GM18907 (cell line): ENCODE results near the gene AIFM2.

Experiments
- ATAC-seq: cut with Tn5 transposase; IDR thresholded peaks from one replicate; pipeline ENCODE4 v1.9.1; 2021; ENCODE audit warnings: mild to moderate bottlenecking, moderate library complexity; ENCODE audit not compliant: unreplicated experiment

AIFM2 gene

DNA sequence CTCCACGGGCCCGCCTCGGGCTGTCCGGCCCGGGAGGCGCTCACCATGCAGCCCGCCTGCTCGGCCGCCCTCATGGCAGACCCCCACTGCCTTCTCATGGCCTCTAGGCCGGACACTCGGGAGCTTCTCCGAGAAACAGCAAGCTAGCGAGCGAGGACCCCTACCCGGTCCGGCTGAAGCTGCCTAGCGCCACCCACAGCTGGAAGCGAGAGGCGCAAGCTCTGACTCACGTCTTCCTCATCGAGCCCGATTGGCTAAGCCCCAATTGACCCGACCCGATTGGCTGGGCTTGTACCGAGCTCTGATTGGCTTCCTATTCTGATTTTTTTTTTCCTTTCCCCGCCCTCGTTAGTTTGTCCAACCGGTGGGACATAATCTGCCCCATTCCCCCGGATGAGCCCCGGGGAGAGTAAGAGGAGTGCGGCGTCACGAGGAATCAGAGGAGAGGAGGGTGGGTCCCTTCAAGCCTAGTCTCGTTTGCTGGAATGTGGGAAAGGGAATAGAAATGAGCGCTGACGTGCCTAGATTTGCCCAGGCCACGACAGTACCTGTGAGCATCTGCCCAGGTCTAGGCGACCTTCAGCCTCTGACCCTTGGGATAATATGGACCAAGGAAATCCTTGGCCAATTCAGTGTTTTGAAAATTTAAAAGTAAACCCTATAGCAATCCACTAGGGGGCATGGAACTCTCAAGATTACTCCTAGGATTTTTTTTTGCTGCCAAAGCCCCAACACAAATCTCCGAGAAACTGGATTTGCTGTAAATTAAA is 14.0 kb upstream of the AIFM2 start, which contains the start of gene TYSND1:
Gene TYSND1, minus strand, starts transcription at position 212 of the 770 bp plus-strand sequence. Its CDS starts 114 bp downstream, at position 98.
- peak; percentile 95 for ATAC-seq

DNA sequence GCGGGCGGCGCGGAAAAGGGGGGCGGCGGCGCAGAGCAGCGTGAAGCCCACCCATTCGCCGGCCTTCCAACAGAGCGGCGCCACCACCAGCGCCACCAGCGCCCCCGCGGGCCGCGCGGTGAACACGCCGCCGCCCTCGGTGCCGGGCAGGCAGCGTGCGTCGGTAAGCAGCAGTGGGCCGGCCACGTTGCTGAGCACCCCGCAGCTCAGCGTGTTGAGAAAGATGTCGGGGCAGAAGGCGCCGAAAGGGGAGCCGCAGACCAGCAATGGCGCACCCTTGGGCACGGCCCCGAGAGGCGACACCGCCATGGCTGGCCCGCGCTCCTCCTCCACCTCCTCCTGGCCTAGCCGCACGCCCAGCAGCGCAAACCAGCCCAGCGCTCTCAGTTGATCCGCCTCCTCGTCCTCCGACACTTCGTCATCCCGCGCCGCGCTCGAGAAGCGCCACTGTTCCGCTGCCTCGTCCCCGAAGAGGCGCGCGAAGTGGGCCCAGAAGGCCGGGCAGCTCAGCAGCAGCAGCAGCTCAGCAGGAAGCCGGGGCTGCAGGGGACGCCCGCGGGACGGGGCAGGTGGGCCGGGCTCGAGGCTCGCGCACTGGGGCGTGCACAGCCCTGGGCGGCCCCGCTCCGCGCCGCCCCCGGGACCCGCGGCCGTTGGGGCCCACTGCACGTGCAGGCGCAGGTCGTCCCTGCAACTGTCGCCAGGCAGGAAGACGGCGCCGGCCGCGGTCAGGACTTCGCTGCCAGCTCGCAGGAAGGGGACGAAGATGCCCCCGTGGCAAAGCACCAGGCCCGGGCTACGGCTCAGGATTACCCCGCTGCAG is 13.3 kb upstream of the AIFM2 start:
- ATAC-seq: peak; percentile 60

DNA sequence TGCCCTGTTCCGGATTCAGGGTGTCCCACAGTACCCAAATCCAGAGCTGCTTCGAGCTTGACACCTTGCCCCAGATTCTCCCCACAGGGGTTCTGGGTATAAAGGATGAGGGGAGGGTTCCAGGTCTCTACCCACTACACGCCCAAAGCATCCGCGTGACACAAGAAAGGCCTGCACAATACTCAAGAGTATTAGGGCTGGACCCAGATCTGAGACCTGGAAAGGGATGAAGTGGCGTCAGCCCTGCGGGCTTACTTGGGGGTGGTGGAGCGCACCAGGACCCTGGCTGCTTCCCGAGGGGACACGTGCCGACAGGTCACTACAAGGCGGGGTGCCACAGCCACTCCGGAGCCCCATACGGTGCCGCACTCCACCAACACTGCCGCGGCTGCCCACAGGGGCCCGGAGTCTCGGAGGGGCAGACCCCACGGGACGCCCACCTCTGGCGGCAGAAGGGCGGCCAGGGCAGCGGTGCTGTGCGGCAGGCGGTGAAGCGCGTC is 12.6 kb upstream of the AIFM2 start:
- ATAC-seq: peak; percentile 11

DNA sequence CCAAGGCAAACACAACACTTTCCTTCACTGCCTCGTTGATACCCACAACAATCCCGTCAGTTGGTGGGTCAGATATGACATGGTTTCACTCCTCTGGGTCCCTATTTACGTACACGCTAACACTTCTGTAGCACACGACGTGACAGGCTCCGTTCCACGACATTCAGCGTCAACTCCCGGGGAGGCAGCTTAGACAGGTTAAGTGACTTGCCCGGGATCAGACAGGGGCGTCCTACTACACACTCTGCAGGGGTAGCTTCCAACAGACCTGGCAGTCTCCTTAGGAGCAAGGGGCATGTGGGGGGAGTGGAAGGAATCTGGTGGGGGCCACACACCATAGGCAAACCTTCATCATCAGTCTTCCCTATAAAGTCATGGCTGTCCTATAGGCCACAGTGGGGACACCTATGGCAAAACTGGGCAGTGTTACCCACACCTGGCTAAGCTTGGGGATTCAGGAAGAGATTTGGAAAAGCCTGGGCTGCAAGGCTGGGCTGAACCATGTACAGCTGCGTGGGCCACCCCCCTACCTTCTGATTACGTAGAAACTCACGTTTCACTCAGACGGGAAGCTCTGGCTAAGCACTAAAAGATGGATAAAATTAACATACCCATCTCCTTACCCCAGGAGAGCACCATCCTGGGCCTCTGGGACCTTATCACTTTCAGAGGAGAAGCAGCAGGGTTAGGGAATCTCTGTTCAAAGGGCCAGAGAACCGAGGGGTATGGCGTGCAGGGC is 11.9 kb upstream of the AIFM2 start:
- ATAC-seq: no peak

DNA sequence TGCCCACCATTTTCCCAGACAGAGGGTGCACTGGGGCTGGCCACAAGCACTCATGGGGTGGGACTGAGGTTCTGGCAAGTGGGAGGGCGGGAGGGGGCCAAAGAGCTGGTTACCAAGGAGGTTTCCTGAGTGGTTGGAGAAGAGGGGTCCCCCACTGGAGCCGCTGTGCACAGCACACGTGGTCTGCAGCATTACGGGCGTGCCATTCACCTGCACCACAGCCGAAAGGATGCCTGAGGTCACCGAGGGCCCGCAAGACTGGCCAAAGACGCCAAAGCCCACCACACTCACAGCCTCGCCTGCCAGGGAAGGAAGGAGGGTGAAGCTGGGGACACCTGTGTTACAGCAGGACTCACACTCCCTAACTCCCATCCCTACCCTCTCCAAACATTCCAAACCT is 9.9 kb upstream of the AIFM2 start:
- ATAC-seq: no peak

DNA sequence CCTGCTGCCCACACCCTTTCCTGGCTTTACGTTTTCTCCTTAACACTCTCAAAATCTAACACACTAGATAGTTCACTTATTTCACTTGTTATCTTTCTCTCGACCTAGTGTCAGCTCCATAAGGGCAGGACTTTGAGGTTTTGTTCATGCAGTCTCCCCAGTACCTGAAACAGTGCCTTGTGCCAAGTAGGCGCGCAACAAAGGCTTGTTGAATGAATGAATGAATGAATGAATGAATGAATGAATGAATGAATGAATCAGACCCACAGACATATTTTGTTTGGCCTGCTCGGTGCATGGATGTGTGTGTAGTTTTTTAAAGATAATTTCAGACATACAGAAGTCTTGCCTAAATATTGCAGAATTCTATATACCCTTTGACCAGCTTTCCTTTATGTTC is 7.7 kb upstream of the AIFM2 start:
- ATAC-seq: no peak

DNA sequence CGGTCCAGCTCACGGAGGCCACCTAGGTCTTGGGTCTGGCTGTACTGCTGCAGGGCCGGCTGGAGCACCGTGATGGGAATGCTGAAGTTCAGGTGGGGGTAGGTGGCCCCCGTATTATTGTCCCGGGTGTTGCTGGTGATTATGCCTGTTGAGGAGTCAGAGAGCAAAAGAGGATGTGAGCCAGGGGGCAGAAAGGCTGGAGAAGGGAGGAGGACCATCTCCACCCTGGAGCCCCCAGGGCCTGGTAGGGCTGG is 7.3 kb upstream of the AIFM2 start:
- ATAC-seq: no peak

DNA sequence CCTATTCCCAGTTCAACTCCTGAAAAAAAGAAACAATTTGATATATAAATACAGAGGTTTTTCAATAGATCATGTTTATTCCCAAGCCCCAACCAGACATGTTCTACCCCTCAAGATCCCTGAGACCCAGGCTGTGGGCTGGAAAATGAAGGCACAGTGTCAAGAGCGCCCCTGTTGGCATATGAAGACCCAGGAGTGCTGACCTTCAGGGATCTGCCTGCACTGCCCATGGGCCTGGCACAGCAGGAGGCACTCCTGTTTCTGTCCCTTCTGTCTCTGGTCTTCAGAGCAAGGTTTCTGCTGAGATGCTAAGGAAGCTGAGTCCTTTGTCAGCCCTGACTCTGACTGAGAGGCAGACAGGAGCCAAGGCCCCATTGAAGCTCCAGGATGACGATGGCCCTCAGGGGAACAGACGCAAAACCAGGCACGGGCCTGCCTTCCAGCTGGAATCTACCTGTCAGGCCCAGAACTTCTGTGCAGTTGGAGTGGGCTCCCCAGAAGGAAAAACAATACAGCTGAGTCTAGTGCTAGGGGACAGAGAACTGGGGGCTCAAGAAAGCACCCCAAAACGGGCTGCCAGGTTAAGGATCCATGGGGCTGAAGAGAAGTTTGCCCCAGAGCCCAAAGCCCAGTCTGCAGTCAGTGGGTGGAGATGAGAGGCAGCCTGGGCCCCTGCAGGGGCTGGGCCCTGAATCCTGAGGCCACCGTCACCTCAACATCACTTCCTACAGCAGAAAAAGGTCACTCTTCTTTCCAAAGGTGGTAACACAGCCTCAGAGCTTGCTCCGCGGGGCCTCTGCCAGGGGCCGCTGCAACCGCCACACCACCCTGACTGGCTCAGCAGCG is 6.7 kb upstream of the AIFM2 start:
- no peak for ATAC-seq

DNA sequence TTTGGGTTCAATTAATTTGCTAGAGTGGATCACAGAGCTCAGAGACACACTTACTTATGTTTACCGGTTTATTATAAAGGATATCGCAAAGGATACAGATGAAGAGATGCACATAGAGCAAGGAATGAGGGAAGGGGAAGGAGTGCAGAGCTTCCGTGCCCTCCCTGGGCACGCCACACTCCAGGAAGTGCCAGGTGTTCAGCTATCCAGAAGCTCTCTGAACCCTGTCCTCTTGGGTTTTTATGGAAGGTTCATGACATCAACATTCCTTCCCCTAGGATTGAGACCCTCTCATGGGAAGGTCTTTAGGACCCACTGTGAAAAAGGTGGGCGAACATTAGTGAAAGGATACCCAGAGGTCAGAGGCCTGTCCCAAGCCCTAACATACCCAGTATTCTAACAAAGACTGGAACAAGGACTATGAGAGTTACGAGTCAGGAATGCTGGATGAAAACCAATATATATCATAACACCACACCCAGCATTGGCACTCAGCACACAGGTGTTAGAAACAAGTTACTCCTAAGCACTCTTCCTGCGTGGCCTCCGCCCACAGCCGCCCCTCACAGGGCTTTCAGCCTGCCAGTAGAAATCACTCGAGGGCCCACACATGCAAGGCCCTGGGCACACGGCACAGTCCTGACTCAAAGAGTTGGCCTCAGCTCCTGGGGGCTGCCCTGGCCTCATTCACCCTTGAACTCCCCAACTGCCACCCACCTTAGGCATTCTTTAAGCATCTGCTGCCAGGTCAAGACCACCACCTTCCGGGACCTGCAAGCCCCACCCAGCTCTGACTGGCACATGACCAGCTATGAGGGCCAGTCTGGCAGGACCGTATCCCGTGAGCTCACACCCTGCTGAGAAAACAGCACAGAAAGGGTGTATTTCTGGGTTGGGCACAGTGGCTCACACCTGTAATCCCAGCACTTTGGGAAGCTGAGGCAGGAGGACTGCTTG is 5.6 kb upstream of the AIFM2 start:
- ATAC-seq: no peak

DNA sequence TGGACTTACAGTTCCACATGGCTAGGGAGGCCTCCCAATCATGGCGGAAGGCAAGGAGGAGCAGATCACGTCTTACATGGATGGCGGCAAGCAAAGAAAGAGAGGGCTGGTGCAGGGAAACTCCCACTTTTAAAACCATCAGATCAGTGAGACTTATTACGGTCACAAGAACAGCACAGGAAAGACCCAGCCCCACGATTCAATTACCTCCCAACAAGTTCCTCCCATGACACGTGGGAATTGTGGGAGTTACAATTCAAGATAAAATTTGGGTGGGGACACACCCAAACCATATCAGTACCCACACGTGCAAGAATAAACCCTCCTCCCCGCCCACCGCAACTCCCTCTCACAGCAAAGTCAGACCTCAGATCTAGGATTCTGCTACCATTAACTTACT is 4.5 kb upstream of the AIFM2 start:
- ATAC-seq: no peak

DNA sequence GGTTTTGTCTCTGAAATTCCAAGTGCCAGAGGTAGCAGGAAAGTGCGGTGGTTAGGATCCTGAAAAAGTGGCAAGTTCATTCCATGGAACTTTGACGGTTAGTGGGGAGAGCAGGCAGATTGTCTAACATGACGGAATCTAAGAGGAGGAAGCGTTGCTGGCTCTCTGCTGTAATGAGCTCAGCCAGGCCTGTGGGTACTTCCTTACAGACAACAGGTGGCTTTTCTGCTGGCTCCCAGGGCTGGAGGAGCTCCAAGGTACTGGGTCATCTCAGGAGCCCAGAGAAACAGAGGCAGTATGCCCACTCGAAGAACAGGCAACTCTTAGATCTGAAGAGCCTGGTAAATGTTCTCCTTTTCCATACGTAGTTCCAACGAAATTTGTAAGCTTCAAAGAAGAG is 3.1 kb upstream of the AIFM2 start:
- no peak for ATAC-seq

DNA sequence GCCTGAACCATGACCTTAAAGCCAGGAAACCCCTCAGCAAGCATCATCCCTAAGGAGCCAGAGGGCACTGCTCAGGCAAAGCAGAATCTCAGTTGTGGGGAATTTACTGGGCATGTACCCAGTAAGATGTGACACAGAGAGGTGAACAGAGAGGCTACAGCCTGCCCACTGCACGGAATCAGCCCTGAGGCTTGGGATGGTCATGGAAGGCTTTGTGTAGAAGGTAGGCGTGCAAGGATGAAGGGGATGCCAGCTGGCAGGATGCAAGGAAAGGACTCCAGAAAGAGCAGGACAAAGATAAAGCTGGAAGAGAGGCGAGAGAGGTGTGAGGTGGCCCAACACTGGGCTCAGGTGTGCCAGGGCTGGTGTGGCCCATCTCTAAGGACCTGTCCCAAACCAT is 2.4 kb upstream of the AIFM2 start:
- ATAC-seq: no peak

DNA sequence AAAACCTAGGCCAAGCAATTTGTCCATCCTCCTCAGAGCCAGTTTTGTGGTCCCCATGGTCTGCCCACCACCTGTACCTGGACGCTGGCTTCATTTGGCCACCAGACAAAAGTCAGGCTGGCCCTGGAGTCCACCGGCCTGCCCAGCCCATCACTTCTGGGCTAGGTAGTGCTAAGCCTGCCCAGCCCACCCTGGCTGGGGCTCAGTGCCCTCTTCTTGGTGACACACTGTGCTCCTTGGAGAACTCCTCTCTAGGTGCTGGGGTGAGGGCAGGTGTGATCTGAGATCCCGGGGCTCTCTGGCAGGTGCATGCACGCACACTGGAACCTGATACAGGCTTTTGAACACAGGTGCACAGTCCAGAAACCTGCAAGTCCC is 1.1 kb downstream of the AIFM2 start:
- no peak for ATAC-seq

DNA sequence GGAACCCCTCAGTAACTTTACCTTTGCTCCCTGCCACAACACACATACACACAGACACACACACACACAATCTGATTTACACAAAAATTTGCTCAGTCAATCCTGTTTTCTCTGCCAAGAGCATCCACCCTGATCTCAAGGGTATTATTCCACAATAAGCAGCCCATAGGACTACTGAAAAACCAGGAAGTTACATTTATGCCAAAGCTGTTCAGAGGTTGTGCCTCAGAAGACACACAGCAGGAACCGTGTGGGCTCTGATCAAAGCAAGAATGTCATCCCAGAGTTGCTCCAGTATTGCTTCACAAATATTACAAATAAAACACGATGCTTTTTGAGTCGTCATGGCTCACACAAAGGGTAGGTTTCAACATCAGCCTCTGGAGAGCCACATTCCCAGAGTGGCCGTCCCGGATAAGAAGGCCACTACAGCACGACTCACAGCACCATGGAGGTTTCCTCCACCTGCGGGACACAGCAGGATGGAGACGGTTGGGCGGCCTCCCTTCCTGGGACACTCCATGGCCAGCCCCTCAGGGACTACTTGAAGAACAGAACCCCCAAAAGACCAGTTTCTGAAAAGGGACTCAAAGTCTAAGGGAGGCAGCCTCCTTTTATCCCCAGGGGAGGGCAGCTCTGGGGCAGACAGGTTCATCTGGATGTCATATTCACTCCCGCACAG is 1.6 kb downstream of the AIFM2 start:
- ATAC-seq: no peak

DNA sequence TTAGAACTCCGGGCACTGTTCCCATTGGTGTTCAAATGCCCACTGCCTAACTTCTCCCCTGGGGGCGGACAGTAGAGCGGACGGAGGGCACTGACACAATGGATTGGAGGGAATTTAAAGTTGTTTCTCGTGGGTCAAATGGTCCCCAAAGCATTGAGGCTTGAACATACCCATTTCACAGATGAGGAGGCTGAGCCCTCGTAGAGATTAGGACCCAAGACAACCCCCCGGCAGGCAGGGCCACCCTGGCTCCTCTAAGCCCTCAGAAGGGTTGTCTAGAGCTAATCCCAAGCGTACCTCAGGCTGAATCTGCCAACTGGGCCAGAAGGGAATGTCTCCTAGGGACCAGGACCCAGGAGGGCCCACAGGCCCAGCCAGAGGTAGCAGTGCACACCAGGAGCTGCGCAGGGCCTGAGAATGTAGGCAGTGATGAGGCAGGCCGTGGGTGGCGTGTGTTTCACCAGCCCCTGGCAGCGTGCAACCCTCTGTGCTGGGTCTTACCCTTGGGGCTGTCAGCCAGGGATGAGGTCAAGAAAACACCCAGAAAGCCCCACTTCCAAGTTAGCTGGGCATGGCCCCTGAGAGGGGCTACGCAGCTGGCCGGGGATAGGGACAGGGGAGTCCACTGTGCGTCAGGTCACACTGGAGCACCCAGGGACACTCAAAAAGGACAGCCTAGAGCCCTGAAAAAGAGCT is 5.8 kb downstream of the AIFM2 start:
- no peak for ATAC-seq

DNA sequence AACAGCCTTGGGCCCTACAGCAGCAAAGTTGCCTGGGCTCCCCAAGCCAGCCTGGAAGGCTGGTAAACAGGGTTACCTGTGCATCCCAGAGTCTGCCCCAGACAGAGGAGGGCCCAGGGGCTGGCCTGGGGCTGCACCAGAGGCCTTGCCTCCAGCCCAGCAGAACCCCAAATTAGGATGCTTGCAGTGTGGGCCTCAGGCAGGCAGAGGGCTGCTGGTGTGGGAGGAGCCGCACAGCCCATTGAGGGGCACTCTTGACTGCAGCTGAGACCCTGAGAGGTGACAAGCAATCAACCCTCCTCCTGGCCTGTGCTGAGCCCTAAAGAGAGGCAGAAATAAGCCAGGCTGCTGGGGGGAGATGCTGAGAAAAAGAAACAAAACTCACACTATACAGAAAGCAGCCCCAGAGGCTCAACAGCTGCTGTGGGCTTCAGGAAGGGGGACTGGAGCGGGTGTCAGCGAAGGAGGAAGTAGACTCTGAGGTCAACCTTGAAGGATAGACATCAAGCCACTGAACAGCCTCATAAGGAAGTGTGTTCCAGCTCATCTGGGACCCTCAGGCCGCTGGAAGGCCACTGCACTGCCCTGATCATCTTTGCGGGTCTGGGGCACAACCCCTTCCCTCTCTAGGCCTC is 6.6 kb downstream of the AIFM2 start:
- ATAC-seq: no peak

DNA sequence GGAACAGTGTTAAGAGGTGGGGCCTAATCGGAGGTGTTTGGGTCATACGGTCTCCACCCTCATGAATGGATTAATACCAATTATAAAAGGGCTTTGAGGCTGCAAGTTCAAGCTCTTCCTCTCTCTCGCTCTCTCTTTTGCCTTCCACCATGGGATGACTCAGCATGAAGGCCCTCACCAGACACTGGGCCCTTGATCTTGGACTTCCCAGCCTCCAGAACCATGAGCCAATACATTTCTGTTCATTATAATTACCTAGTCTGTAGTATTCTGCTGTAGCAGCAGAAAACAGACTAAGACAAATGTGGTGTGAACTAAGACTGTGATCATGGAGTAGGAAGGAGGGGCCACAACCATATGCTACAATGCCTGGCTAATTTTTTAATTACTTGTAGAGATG is 7.7 kb downstream of the AIFM2 start:
- ATAC-seq: no peak

DNA sequence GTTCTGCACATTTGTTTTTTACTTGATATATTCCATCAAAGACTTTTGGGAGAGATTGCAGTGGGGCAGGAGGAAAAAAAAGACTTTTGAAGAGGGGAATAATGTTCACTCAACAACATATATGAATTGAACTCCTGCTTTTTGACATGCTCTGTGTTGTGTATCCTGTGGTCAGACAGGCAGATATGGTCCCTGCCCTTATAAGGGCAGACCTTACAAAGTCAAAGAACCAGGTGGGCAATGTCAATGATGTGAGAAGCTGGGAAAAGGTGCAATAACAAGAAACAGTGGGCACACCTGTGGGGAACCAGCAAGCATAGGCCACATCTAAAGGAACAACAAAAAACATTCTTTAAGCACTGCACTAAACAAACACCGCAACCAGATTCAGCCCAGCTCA is 8.2 kb downstream of the AIFM2 start:
- ATAC-seq: no peak
